OCI-LY1 (cell line): ENCODE measurements around the gene RSAD1.

Experiments used
- H2AFZ ChIP-seq: fragments of 200-600 bp; sonication (generic), shearing (Covaris generic); 2 replicates; pipeline ENCODE4 v1.6.0; 2014; ENCODE audit warnings: antibody characterized with exemption, mild to moderate bottlenecking, low read length
- H3F3A ChIP-seq: fragments of 200-600 bp; sonication (generic), shearing (Covaris generic); 2 replicates; pipeline ENCODE4 v1.6.0; 2014; ENCODE audit warnings: mild to moderate bottlenecking, antibody characterized with exemption, low read length, moderate library complexity; ENCODE audit not compliant: insufficient read depth
- H3K27ac ChIP-seq: fragments of 200-600 bp; sonication (generic); 2 replicates; pipeline ENCODE4 v1.5.1; 2014; ENCODE audit warnings: low read length, mixed run types, mild to moderate bottlenecking, low read depth; ENCODE audit not compliant: poor library complexity, severe bottlenecking
- H3K27me3 ChIP-seq: fragments of 200-600 bp; sonication (generic); 2 replicates; pipeline ENCODE4 v1.6.0; 2014; ENCODE audit warnings: antibody characterized with exemption, mild to moderate bottlenecking, low read length, moderate library complexity; ENCODE audit not compliant: insufficient read depth
- H3K36me3 ChIP-seq: fragments of 200-600 bp; sonication (generic); 2 replicates; pipeline ENCODE4 v1.6.1; 2014; ENCODE audit warnings: mild to moderate bottlenecking, antibody characterized with exemption, low read length, moderate library complexity, mixed read lengths; ENCODE audit not compliant: insufficient read depth
- H3K4me1 ChIP-seq: fragments of 200-600 bp; sonication (generic); 2 replicates; pipeline ENCODE4 v1.5.1; 2014; ENCODE audit warnings: mild to moderate bottlenecking, low read length, moderate library complexity; ENCODE audit not compliant: insufficient read depth, severe bottlenecking
- H3K4me2 ChIP-seq: fragments of 200-600 bp; sonication (generic), shearing (Covaris generic); 2 replicates; pipeline ENCODE4 v1.6.1; 2014; ENCODE audit warnings: low read length
- H3K4me3 ChIP-seq: fragments of 200-600 bp; sonication (generic); 2 replicates; pipeline ENCODE4 v1.5.1; 2014; ENCODE audit warnings: low read length, low read depth, mild to moderate bottlenecking, mixed read lengths; ENCODE audit not compliant: poor library complexity, severe bottlenecking
- H3K79me2 ChIP-seq: fragments of 200-600 bp; shearing (Covaris generic); 2 replicates; pipeline ENCODE4 v1.6.1; 2016; ENCODE audit warnings: mixed run types, low read length, mixed read lengths; ENCODE audit not compliant: insufficient read depth
- H3K9ac ChIP-seq: fragments of 200-600 bp; sonication (generic), shearing (Covaris generic); 2 replicates; pipeline ENCODE4 v1.6.1; 2014; ENCODE audit warnings: mild to moderate bottlenecking, low read length, mixed read lengths
- H3K9me2 ChIP-seq: fragments of 200-600 bp; sonication (generic), shearing (Covaris generic); 2 replicates; pipeline ENCODE4 v1.6.1; 2014; ENCODE audit warnings: low read depth, mild to moderate bottlenecking, low read length, mixed read lengths
- H3K9me3 ChIP-seq: fragments of 200-600 bp; shearing (Covaris generic); 2 replicates; pipeline ENCODE4 v1.6.1; 2014; ENCODE audit warnings: low read length, mixed read lengths
- H4K20me1 ChIP-seq: fragments of 200-600 bp; sonication (generic), shearing (Covaris generic); 2 replicates; pipeline ENCODE4 v1.6.0; 2016; ENCODE audit warnings: mild to moderate bottlenecking, low read length; ENCODE audit not compliant: insufficient read depth
- EZH2 ChIP-seq: fragments of 200-600 bp; sonication (generic), shearing (Covaris generic); IDR thresholded peaks from 2 replicates; pipeline ENCODE4 v1.8.0; 2017; ENCODE audit warnings: borderline replicate concordance, mixed run types, mild to moderate bottlenecking, antibody characterized with exemption, low read length, moderate library complexity, mixed read lengths
- TF ChIP-seq, protein P1 (sequence below): fragments of 200-600 bp; sonication (generic), shearing (Covaris generic); IDR thresholded peaks from 2 replicates; pipeline ENCODE4 v1.5.1; 2017; ENCODE audit warnings: mild to moderate bottlenecking, antibody characterized with exemption, low read length, moderate library complexity, mixed read lengths

The RSAD1 gene

DNA sequence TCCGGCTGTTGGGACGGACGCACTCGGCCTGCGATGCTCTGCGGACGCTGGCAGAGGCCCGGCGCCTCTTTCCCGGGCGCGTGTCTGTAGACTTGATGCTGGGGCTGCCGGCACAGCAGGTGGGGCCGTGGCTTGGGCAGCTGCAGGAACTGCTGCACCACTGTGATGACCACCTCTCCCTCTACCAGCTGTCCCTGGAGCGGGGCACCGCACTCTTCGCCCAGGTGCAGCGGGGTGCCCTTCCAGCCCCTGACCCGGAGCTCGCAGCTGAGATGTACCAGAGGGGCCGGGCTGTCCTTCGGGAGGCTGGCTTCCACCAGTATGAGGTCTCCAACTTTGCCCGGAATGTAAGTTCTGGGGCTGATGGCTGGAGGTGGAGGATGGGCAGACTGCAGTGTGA is 3.5 kb downstream of the RSAD1 start:
- Histone ChIP-seq H4K20me1 (no peaks in the 10 kb centered on the region), H3K27me3 (no peaks in the 10 kb centered on the region), H3K4me3 (no peak overlapping the region), H3K9ac (no peak overlapping the region), H3K79me2 (no peaks in the 10 kb centered on the region), H3K4me2 (no peak overlapping the region), H3K9me2 (no peaks in the 10 kb centered on the region), H3K27ac (no peak overlapping the region), H3K36me3 (no peaks in the 10 kb centered on the region), H3K4me1 (peaks cover 11% of the 10 kb centered on the region), H3K9me3 (no peaks in the 10 kb centered on the region), H3F3A (no peaks in the 10 kb centered on the region), H2AFZ (no peak overlapping the region)
- no peak for TF ChIP-seq EZH2
- TF ChIP-seq, protein P1, sequence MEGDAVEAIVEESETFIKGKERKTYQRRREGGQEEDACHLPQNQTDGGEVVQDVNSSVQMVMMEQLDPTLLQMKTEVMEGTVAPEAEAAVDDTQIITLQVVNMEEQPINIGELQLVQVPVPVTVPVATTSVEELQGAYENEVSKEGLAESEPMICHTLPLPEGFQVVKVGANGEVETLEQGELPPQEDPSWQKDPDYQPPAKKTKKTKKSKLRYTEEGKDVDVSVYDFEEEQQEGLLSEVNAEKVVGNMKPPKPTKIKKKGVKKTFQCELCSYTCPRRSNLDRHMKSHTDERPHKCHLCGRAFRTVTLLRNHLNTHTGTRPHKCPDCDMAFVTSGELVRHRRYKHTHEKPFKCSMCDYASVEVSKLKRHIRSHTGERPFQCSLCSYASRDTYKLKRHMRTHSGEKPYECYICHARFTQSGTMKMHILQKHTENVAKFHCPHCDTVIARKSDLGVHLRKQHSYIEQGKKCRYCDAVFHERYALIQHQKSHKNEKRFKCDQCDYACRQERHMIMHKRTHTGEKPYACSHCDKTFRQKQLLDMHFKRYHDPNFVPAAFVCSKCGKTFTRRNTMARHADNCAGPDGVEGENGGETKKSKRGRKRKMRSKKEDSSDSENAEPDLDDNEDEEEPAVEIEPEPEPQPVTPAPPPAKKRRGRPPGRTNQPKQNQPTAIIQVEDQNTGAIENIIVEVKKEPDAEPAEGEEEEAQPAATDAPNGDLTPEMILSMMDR: no peak

DNA sequence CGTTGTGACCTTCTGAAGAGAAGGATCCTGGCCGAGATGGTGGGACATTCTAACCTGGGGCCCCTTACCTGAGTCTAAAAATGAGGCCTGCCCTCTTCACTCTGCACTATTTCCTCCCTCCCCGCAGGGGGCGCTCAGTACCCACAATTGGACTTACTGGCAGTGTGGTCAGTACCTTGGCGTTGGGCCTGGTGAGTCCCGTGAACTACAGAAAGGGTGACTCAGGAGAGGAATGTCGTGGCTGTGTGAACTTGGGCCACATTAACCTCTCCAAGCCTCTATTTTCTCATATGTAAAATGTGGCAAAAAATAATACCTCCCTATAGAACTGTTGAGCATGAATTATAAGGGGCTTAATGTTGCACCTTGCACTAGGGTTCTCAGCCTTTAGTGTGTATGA is 3.9 kb downstream of the RSAD1 start:
- TF ChIP-seq EZH2: no peak
- TF ChIP-seq, protein P1: peak; percentile 96
- no peak overlapping the region for H3K4me3 ChIP-seq

DNA sequence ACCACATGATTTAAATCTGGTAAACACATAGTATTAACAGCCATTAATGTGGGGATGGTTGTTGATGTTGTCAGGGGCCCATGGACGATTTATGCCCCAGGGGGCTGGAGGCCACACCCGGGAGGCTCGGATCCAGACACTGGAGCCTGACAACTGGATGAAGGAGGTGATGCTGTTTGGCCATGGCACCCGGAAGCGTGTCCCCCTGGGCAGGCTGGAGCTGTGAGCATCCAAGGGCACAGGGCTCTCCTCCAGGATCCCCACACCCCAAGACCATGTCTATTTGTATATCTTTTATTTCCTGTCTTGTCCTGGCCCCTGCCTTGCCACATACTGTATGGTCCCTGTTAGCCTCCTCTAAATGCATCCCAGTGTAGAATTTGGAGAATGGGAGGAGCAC is 4.6 kb downstream of the RSAD1 start:
- no peak overlapping the region for H3K9ac ChIP-seq
- peaks cover 7% of the 10 kb centered on the region for H3K4me1 ChIP-seq
- H3K36me3 ChIP-seq: no peaks in the 10 kb centered on the region
- no peaks in the 10 kb centered on the region for H3K9me2 ChIP-seq
- no peaks in the 10 kb centered on the region for H4K20me1 ChIP-seq
- no peak overlapping the region for H2AFZ ChIP-seq
- TF ChIP-seq EZH2: no peak
- TF ChIP-seq, protein P1: no peak
- H3K4me2 ChIP-seq: no peak overlapping the region
- H3K79me2 ChIP-seq: no peaks in the 10 kb centered on the region
- H3K4me3 ChIP-seq: no peak overlapping the region
- no peak overlapping the region for H3K27ac ChIP-seq
- H3K27me3 ChIP-seq: no peaks in the 10 kb centered on the region
- H3F3A ChIP-seq: no peaks in the 10 kb centered on the region
- H3K9me3 ChIP-seq: no peaks in the 10 kb centered on the region

More for the DNA sequence above, 3.9 kb downstream of the RSAD1 start:
- Histone ChIP-seq H3K36me3 (no peaks in the 10 kb centered on the region), H3K27me3 (no peaks in the 10 kb centered on the region), H3K9ac (no peak overlapping the region), H3K4me2 (no peak overlapping the region), H3F3A (no peaks in the 10 kb centered on the region), H3K9me3 (no peaks in the 10 kb centered on the region), H3K4me1 (peaks cover 11% of the 10 kb centered on the region), H3K9me2 (no peaks in the 10 kb centered on the region), H2AFZ (no peak overlapping the region), H4K20me1 (no peaks in the 10 kb centered on the region), H3K79me2 (no peaks in the 10 kb centered on the region), H3K27ac (no peak overlapping the region)
